CD4-positive, alpha-beta T cell (primary cell): Measurements from ENCODE around the gene LPCAT1. TPM values are rescaled to one million over a fixed set of nuclear protein-coding genes. Genes with fewer than 3 reads are reported as not detected.
A peak's percentile ranks its signal among the peaks of the same experiment; 100 is the strongest.

ENCODE experiments used
- ATAC-seq: fragments of 200-7000 bp; cut with Tn5 transposase; one replicate; pipeline ENCODE4 v1.10.0; 2022; ENCODE audit warnings: mild to moderate bottlenecking; ENCODE audit not compliant: poor library complexity
- CTCF ChIA-PET: fragments of 350-600 bp; sonication (Branson Sonifier 250); formaldehyde crosslinking; loops from one replicate; lab custom pipeline; 2021; ENCODE audit warnings: antibody characterized with exemption, inconsistent platforms; lab: Charles Lee
- POLR2A ChIA-PET: fragments of 350-600 bp; sonication (Branson Sonifier 250); formaldehyde crosslinking; loops from one replicate; lab custom pipeline; 2021; ENCODE audit warnings: antibody characterized with exemption, inconsistent platforms; lab: Charles Lee
- DNase-seq, 14 experiments: peaks; one replicate each; pipeline ENCODE4 v3.0.0-alpha.2; 2013 to 2020; ENCODE audit warnings: mixed read lengths in 2 of 14
- H3K27ac ChIP-seq, 2 donors: one replicate each; pipeline versions ENCODE4 v1.5.1 to v1.7.0; 2013; ENCODE audit warnings: low read length in 2 of 2, low read depth in 1 of 2, mild to moderate bottlenecking in 1 of 2
- H3K27me3 ChIP-seq, 2 experiments: 1 replicate in 1 of 2; 2 replicates in 1 of 2; pipeline versions ENCODE4 v1.6.1 to v1.7.0; 2013; ENCODE audit warnings: low read length in 2 of 2, control low read depth in 1 of 2, mild to moderate bottlenecking in 1 of 2, moderate library complexity in 1 of 2; ENCODE audit not compliant: insufficient read depth in 2 of 2, control insufficient read depth in 1 of 2
- H3K36me3 ChIP-seq: one replicate; pipeline ENCODE4 v1.6.1; 2013; ENCODE audit warnings: low read length, control low read depth; ENCODE audit not compliant: insufficient read depth
- H3K4me1 ChIP-seq: one replicate; pipeline ENCODE4 v1.6.1; 2013; ENCODE audit warnings: low read length, control low read depth; ENCODE audit not compliant: insufficient read depth
- H3K4me3 ChIP-seq: one replicate; pipeline ENCODE4 v1.5.1; 2013; ENCODE audit warnings: mild to moderate bottlenecking, low read length, moderate library complexity
- H3K9me3 ChIP-seq, 2 experiments: 1 replicate in 1 of 2; 2 replicates in 1 of 2; pipeline versions ENCODE4 v1.6.1 to v1.7.0; 2013; ENCODE audit warnings: low read length in 2 of 2, mild to moderate bottlenecking in 2 of 2, control low read depth in 1 of 2, moderate library complexity in 1 of 2; ENCODE audit not compliant: control insufficient read depth in 1 of 2, insufficient read depth in 1 of 2
- H3K27ac Mint-ChIP-seq: one replicate; pipeline ENCODE4 v1.8.0; 2020; ENCODE audit warnings: mixed read lengths
- H3K27me3 Mint-ChIP-seq: one replicate; pipeline ENCODE4 v1.8.0; 2021; ENCODE audit warnings: mixed read lengths
- H3K36me3 Mint-ChIP-seq: one replicate; pipeline ENCODE4 v1.8.0; 2021; ENCODE audit warnings: low read depth, mixed read lengths
- H3K4me1 Mint-ChIP-seq: one replicate; pipeline ENCODE4 v1.8.0; 2021; ENCODE audit warnings: low read depth, mixed read lengths
- H3K4me3 Mint-ChIP-seq: one replicate; pipeline ENCODE4 v1.8.0; 2020; ENCODE audit warnings: mild to moderate bottlenecking, mixed read lengths
- H3K9me3 Mint-ChIP-seq: one replicate; pipeline ENCODE4 v1.8.0; 2020; ENCODE audit warnings: mixed read lengths
- CTCF ChIP-seq: fragments of 200-600 bp; IDR thresholded peaks from one replicate; pipeline ENCODE4 v1.8.0; 2022; ENCODE audit warnings: antibody characterized with exemption, mild to moderate bottlenecking
- intact Hi-C, 2 experiments: fragments of 100-400 bp; cut with DNase I in 1 of 2; cut with micrococcal nuclease in 1 of 2; formaldehyde crosslinking; loops; one replicate each; pipeline versions ENCODE4 v1.15.1 to v1.9.0; 2023 to 2025; cut with DNase I, micrococcal nuclease
- total RNA-seq, 174 experiments: library from RNA in 2 of 174; stranded (reverse) in 2 of 174; gene quantifications; one replicate each; pipeline ENCODE4 v1.2.3 and lab custom pipeline; 2021 to 2026

The LPCAT1 gene
- total RNA-seq, 2 experiments from 2014 or later, result 20.4 to 21.2 TPM

- no peak overlapping the region for H3K4me3 Mint-ChIP-seq
- peaks cover 28 to 53% of the 10 kb centered on the region in 2 experiments for H3K9me3 ChIP-seq
- no peaks in the 10 kb centered on the region for H3K27me3 Mint-ChIP-seq
- no peak overlapping the region for H3K27ac Mint-ChIP-seq
- no peaks in the 10 kb centered on the region for H3K4me1 ChIP-seq
- H3K9me3 Mint-ChIP-seq, result peaks cover 22% of the 10 kb centered on the region
- ATAC-seq, result no peak
- ChIA-PET POLR2A (no interaction called here), CTCF (no interaction called here)
- TF ChIP-seq CTCF, result no peak
- H3K4me3 ChIP-seq, result no peak overlapping the region
- DNase-seq, result peak in 1 of 14 experiments; percentile 15
- intact Hi-C loops, result no loop called here
- H3K36me3 ChIP-seq, result no peaks in the 10 kb centered on the region
- no peak overlapping the region for H3K27ac ChIP-seq
- peaks cover 14% of the 10 kb centered on the region for H3K36me3 Mint-ChIP-seq
- H3K27me3 ChIP-seq, result no peaks in the 10 kb centered on the region
- no peaks in the 10 kb centered on the region for H3K4me1 Mint-ChIP-seq
Observed at GRCh38 chr5:1431896-1432295, 91.9 kb downstream of the LPCAT1 start.

GRCh38 chr5:1431021-1431811 is 92.5 kb downstream of the LPCAT1 start:
- Mint-ChIP-seq H3K27me3 (no peaks in the 10 kb centered on the region), H3K4me1 (no peaks in the 10 kb centered on the region), H3K4me3 (no peak overlapping the region), H3K27ac (no peak overlapping the region), H3K36me3 (peaks cover 17% of the 10 kb centered on the region), H3K9me3 (peaks cover 22% of the 10 kb centered on the region)
- no peaks in the 10 kb centered on the region for H3K36me3 ChIP-seq
- H3K4me1 ChIP-seq, result no peaks in the 10 kb centered on the region
- CTCF ChIA-PET, result no interaction called here
- ATAC-seq, result no peak
- H3K9me3 ChIP-seq, result peaks cover 35 to 53% of the 10 kb centered on the region in 2 experiments
- peak in 2 of 14 experiments; percentile 13 to 16 for DNase-seq
- H3K4me3 ChIP-seq, result no peak overlapping the region
- no peak overlapping the region for H3K27ac ChIP-seq
- TF ChIP-seq CTCF, result no peak
- H3K27me3 ChIP-seq, result no peaks in the 10 kb centered on the region
- POLR2A ChIA-PET, result no interaction called here
- intact Hi-C loops, result no loop called here

- H3K4me1 ChIP-seq, result no peaks in the 10 kb centered on the region
Observed at GRCh38 chr5:1430121-1430795, 93.5 kb downstream of the LPCAT1 start.

More at GRCh38 chr5:1430121-1430795, 93.5 kb downstream of the LPCAT1 start:
- CTCF ChIA-PET, result no interaction called here
- no peak overlapping the region for H3K4me3 ChIP-seq
- no peaks in the 10 kb centered on the region for H3K36me3 ChIP-seq
- peak in 1 of 14 experiments; percentile 19 for DNase-seq
- no peak for TF ChIP-seq CTCF
- peaks cover 17% of the 10 kb centered on the region for H3K36me3 Mint-ChIP-seq
- peaks cover 35 to 53% of the 10 kb centered on the region in 2 experiments for H3K9me3 ChIP-seq
- peaks cover 24% of the 10 kb centered on the region for H3K9me3 Mint-ChIP-seq
- no peaks in the 10 kb centered on the region for H3K27me3 ChIP-seq
- no peaks in the 10 kb centered on the region for H3K27me3 Mint-ChIP-seq
- no peak overlapping the region for H3K27ac ChIP-seq
- intact Hi-C loops, result no loop called here
- no peak overlapping the region for H3K4me3 Mint-ChIP-seq
- POLR2A ChIA-PET, result no interaction called here
- no peaks in the 10 kb centered on the region for H3K4me1 Mint-ChIP-seq
- no peak overlapping the region for H3K27ac Mint-ChIP-seq
- no peak for ATAC-seq
